Neutrophil (primary cell): ENCODE data around the gene TRAF2.

ENCODE experiments used
- H3K27ac ChIP-seq: fragments of 200-600 bp; sonication (generic); 2 replicates; pipeline ENCODE4 v1.5.1; 2016; ENCODE audit warnings: mild to moderate bottlenecking, moderate library complexity
- H3K27me3 ChIP-seq: fragments of 200-600 bp; sonication (generic); 2 replicates; pipeline ENCODE4 v1.6.0; 2016; ENCODE audit warnings: mild to moderate bottlenecking
- H3K36me3 ChIP-seq: fragments of 200-600 bp; sonication (generic); 2 replicates; pipeline ENCODE4 v1.5.1; 2017
- H3K4me1 ChIP-seq, 2 experiments: fragments of 200-600 bp in 1 of 2; sonication (generic) in 1 of 2; 1 replicate in 1 of 2; 2 replicates in 1 of 2; pipeline versions ENCODE4 v1.5.1 to v1.6.1; 2013 to 2016; ENCODE audit warnings: low read depth in 1 of 2, low read length in 1 of 2, mild to moderate bottlenecking in 1 of 2, moderate library complexity in 1 of 2; ENCODE audit not compliant: control insufficient read depth in 1 of 2, insufficient read depth in 1 of 2
- H3K4me3 ChIP-seq, 2 experiments: fragments of 200-600 bp in 1 of 2; sonication (generic) in 1 of 2; 1 replicate in 1 of 2; 2 replicates in 1 of 2; pipeline ENCODE4 v1.5.1; 2013 to 2016; ENCODE audit warnings: low read depth in 1 of 2, low read length in 1 of 2, mild to moderate bottlenecking in 1 of 2, moderate library complexity in 1 of 2
- H3K9me3 ChIP-seq: fragments of 200-600 bp; sonication (generic); 2 replicates; pipeline ENCODE4 v1.5.1; 2016
- TF ChIP-seq, protein P1 (sequence below): fragments of 200-600 bp; sonication (generic); IDR thresholded peaks from 2 replicates; pipeline ENCODE4 v1.5.1; 2016; ENCODE audit warnings: antibody characterized with exemption

Gene TRAF2

GRCh38 chr9:136920069-136920468 is 33.8 kb downstream of the TRAF2 start:
- Histone ChIP-seq H3K4me3 (no peak overlapping the region), H3K4me1 (peaks cover 32 to 33% of the 10 kb centered on the region in 2 experiments), H3K27me3 (no peaks in the 10 kb centered on the region), H3K9me3 (no peaks in the 10 kb centered on the region), H3K27ac (no peak overlapping the region), H3K36me3 (peaks cover 44% of the 10 kb centered on the region)
- TF ChIP-seq, protein P1, sequence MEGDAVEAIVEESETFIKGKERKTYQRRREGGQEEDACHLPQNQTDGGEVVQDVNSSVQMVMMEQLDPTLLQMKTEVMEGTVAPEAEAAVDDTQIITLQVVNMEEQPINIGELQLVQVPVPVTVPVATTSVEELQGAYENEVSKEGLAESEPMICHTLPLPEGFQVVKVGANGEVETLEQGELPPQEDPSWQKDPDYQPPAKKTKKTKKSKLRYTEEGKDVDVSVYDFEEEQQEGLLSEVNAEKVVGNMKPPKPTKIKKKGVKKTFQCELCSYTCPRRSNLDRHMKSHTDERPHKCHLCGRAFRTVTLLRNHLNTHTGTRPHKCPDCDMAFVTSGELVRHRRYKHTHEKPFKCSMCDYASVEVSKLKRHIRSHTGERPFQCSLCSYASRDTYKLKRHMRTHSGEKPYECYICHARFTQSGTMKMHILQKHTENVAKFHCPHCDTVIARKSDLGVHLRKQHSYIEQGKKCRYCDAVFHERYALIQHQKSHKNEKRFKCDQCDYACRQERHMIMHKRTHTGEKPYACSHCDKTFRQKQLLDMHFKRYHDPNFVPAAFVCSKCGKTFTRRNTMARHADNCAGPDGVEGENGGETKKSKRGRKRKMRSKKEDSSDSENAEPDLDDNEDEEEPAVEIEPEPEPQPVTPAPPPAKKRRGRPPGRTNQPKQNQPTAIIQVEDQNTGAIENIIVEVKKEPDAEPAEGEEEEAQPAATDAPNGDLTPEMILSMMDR, result no peak

DNA sequence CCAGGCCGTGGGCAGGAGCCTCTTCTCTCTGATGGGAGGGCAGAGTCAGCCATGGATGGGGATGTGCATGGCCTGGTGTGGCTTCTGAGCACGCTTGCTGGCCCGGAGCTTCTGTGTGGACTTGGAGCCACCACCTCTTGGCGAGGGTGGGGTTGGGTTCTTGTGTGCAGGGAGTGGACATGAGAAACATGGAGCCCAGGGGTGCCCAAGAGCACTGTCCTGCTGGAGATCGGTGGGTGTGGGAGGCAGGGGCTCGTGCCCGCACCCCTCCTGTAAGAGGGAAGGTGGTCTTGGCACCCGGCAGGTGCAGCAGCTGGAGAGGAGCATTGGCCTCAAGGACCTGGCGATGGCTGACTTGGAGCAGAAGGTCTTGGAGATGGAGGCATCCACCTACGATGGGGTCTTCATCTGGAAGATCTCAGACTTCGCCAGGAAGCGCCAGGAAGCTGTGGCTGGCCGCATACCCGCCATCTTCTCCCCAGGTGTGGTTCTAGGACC is 34.5 kb downstream of the TRAF2 start:
- H3K4me3 ChIP-seq, result no peak overlapping the region
- H3K27ac ChIP-seq, result no peak overlapping the region
- peaks cover 25 to 26% of the 10 kb centered on the region in 2 experiments for H3K4me1 ChIP-seq
- H3K36me3 ChIP-seq, result peaks cover 51% of the 10 kb centered on the region
- TF ChIP-seq, protein P1, result no peak
- H3K9me3 ChIP-seq, result no peaks in the 10 kb centered on the region
- no peaks in the 10 kb centered on the region for H3K27me3 ChIP-seq

DNA sequence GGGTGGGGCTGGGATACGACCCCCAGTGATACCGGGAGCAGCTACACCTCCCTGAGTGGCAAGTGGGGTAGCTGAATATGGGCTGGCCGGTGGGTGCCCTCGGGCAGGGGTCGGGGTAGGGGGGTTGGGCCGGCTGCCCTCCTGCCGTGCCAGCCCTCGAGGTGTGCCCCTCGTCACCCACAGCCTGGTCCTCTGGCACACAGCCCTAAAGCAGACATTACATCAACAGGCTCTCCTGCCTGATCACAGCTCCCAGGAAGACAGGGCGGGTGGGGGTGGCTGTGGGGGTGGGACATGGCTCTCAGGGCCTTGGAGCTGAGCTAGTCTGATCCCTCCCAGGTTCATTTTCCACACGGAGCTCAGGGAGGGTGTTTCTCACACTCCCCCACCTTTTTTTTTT is 35.0 kb downstream of the TRAF2 start:
- Histone ChIP-seq H3K27me3 (no peaks in the 10 kb centered on the region), H3K36me3 (peaks cover 57% of the 10 kb centered on the region), H3K4me3 (no peak overlapping the region), H3K27ac (no peak overlapping the region), H3K9me3 (no peaks in the 10 kb centered on the region), H3K4me1 (peaks cover 20 to 21% of the 10 kb centered on the region in 2 experiments)
- TF ChIP-seq, protein P1, result no peak

DNA sequence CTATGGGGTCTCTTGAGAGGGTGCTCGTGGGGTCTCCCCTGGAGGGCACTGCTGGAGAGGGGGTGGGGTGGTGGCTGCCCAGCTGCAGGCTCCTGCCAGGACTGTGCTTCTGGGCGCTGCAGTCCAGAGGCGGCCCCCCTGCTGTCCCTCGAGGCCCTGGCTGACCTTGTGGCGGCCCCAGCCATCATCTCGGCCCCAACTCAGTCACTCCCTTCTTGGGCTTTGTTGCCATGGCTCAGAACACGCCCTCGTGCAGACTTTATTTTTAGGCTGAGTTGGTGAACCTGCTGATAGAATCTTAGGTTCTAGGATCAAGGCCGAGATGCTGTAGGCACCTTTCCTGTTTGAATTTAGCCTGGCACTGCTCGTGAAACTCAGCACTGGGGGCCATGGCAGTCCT is 35.4 kb downstream of the TRAF2 start:
- Histone ChIP-seq H3K4me1 (peaks cover 16 to 17% of the 10 kb centered on the region in 2 experiments), H3K27ac (no peak overlapping the region), H3K36me3 (peaks cover 61% of the 10 kb centered on the region)

GRCh38 chr9:136922540-136922939 is 36.2 kb downstream of the TRAF2 start:
- H3K4me1 ChIP-seq, result peaks cover 8% of the 10 kb centered on the region in 2 experiments
- H3K27me3 ChIP-seq, result no peaks in the 10 kb centered on the region
- H3K36me3 ChIP-seq, result peaks cover 69% of the 10 kb centered on the region
- TF ChIP-seq, protein P1, result no peak
- H3K27ac ChIP-seq, result no peak overlapping the region
- no peaks in the 10 kb centered on the region for H3K9me3 ChIP-seq
- no peak overlapping the region for H3K4me3 ChIP-seq

More for the DNA sequence above, 35.4 kb downstream of the TRAF2 start:
- no peaks in the 10 kb centered on the region for H3K27me3 ChIP-seq
- H3K4me3 ChIP-seq, result no peak overlapping the region
- TF ChIP-seq, protein P1, result no peak
- H3K9me3 ChIP-seq, result no peaks in the 10 kb centered on the region
